Urinary bladder (tissue), 4 donors: ENCODE results near the gene GNB2. TPM values are rescaled to one million over a fixed set of nuclear protein-coding genes. Genes with fewer than 3 reads are reported as not detected.

Experiments used
- DNase-seq: peaks from one replicate; pipeline ENCODE4 v3.0.0-alpha.2; 2015; ENCODE audit errors: extremely low spot score
- H3K27ac ChIP-seq: one replicate; pipeline ENCODE4 v1.5.1; 2013; ENCODE audit warnings: low read depth, mild to moderate bottlenecking, moderate library complexity
- H3K36me3 ChIP-seq: one replicate; pipeline ENCODE4 v1.6.1; 2013; ENCODE audit warnings: mild to moderate bottlenecking, moderate library complexity; ENCODE audit not compliant: insufficient read depth
- H3K4me1 ChIP-seq: one replicate; pipeline ENCODE4 v1.6.1; 2013; ENCODE audit warnings: mild to moderate bottlenecking, moderate library complexity; ENCODE audit not compliant: insufficient read depth
- H3K4me3 ChIP-seq: one replicate; pipeline ENCODE4 v1.5.1; 2013; ENCODE audit warnings: low read depth, low read length
- WGBS: extraction: QIAGEN DNeasy Blood & Tissue Kit; methylation state at CpG from one replicate; pipeline ENCODE4 v1.1.7; 2013; 5-methylcytosine and 5-hydroxymethylcytosine counted together
- polyA plus RNA-seq: library from polyadenylated mRNA; stranded (reverse); fragments of 200-250 nt; gene quantifications from one replicate; pipeline ENCODE4 v1.2.3, GENCODE V29; 2013
- total RNA-seq: library from RNA; depleted of rRNA; stranded (reverse); fragments of >200 nt; gene quantifications from one replicate; pipeline ENCODE4 v1.2.3, GENCODE V29; 2014
- donor health status: healthy with polysubstance abuse.
- donor health status: healthy.

Gene GNB2
- total RNA-seq: 51.2 TPM
- polyA plus RNA-seq: 279 TPM

DNA sequence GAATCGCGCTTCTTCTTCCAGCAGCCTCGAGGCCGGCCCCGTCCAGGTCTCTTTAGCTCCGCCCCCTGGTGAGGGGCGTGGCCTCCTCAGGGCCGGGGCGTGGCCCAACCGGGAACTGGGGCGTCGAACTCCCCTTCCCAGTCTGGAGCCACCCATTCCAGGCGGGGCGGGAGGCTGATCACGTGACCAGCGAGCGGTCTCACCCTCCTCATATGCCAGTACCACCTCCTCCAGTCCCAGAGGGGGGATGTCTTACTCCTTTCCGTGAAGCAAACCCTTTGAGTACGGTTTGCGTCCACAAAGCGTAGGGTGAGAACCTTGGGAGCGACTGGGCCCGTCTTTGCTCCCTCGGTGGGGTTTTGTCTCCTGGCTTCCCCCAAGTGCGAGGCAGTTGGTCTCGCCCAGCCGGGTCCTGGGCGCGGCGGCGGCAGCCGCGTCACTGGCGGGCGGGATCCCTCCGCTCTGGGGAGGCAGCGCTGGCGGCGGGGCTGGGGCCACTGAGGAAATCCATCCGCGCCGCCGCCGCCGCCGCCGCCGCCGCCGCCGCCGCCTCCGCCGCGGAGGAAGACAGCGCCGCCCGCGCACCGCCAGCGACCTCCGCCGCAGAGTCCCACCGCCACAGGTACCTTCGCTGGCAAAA is at the start of gene GNB2:
Gene GNB2, plus strand, starts transcription at position 439 of the 640 bp plus-strand sequence. CDS start 2,526 bp downstream, outside the sequence.
- peak within 1 kb of the TSS; percentile 95 for H3K27ac ChIP-seq
- H3K36me3 ChIP-seq: peaks cover 2% of the 10 kb centered on the region
- no peaks in the 10 kb centered on the region for H3K4me1 ChIP-seq
- peak; percentile 98 for DNase-seq
- H3K4me3 ChIP-seq: peak within 1 kb of the TSS; percentile 90
- under 1% methylated on average over 65 of the region's 65 CpGs for WGBS

DNA sequence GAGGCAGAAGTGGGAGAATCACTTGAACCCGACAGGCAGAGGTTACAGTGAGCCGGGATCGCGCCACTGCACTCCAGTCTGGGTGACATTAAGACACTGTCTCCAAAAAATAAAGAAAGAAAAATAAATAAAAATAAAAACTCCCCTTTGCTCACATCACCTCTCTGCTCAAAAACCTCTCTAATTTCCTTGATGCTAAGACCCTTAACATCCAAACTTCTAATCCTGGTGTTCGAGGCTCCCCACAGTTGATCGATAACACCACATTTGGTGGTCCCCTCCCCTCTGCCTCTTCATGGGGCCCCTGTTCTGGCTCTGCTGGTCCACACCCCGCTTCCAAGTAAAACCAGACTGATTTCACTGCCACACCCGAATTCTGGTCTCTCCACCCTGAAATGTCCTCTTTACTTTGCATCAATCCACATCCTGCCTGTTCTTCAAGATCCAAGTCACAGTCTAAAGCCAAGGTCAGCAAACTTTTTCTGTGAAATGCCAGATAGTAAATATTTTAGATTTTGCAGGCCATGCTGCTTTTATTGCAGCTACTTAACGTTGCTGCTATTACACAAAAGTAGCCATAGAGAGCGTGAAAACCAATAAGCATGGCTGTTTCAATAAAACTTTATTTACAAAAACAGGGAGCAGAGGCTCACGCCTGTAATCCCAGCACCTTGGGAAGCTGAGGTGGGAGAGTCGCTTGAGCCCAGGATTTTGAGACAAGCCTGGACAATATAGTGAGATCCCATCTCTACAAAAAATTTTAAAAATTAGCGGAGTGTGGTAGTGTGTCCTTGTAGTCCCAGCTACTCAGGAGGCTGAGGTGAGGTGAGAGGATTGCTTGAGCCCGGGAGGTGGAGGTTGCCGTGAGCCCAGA is 49.4 kb upstream of the GNB2 start:
- DNase-seq: no peak
- Histone ChIP-seq H3K4me1 (no peaks in the 10 kb centered on the region), H3K36me3 (no peaks in the 10 kb centered on the region), H3K4me3 (no peak overlapping the region), H3K27ac (no peak overlapping the region)
- WGBS: 86% methylated on average over 15 of the region's 15 CpGs

DNA sequence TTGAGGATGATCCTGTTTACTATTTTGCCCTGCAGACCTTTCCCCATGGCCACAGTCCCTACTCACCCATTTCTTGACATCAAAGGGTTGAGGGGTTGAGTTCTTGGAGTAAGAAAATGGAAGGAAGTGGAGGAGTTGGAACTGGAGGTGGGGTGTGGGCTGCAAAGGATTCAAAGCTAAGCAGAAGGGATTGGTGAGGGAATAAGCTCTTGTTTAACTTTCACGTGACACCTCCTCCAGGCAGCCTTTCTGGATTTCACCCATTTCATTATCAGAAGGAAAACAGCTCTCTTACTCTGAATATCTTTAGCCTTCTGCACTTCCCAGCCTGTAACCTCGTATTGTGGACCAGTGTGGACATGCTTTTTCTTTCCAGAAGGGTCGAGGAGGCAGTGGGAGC is 47.5 kb upstream of the GNB2 start:
- Histone ChIP-seq H3K27ac (no peak overlapping the region), H3K4me3 (no peak overlapping the region), H3K36me3 (no peaks in the 10 kb centered on the region), H3K4me1 (no peaks in the 10 kb centered on the region)
- no peak for DNase-seq
- WGBS: 16% methylated on average over 3 of the region's 3 CpGs

GRCh38 chr7:100626530-100627237 is 46.9 kb upstream of the GNB2 start:
- H3K36me3 ChIP-seq: no peaks in the 10 kb centered on the region
- peak overlapping the region; percentile 24 for H3K4me3 ChIP-seq
- no peak overlapping the region for H3K27ac ChIP-seq
- H3K4me1 ChIP-seq: no peaks in the 10 kb centered on the region
- WGBS: 4% methylated on average over 37 of the region's 37 CpGs
- DNase-seq: no peak

GRCh38 chr7:100627238-100627549 is 46.3 kb upstream of the GNB2 start:
- Histone ChIP-seq H3K27ac (no peak overlapping the region), H3K4me1 (no peaks in the 10 kb centered on the region), H3K36me3 (no peaks in the 10 kb centered on the region), H3K4me3 (no peak overlapping the region)
- WGBS: 87% methylated on average over 21 of the region's 21 CpGs
- no peak for DNase-seq

DNA sequence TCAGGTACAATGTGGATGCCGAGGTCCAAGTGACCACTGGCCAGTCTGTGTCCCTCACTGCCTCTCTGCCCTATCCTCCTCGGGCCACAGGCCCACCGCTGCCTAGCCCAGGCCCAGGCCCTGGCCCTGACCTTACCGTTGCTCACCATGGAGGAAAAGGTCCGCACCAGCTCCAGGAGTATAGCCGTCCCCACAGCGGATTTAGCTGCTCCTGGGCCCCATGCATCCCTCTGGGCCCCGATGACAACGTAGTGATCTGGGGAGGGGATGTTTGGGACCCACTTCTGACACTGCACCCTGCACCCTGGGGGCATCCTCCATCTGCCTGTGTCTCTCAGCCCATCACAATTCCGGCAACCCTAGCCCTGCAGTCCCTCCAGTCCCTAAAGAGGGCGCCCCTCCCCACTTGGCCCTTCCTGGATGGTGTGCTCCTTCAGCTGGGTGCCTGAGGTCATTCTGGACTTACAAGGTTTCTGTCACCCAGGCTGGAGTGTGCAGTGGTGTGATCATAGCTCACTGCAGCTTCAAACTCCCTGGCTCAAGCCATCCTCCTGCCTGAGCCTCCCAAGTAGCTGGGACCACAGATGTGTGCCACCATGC is 44.3 kb upstream of the GNB2 start:
- DNase-seq: no peak
- Histone ChIP-seq H3K4me1 (no peaks in the 10 kb centered on the region), H3K27ac (no peak overlapping the region), H3K4me3 (no peak overlapping the region), H3K36me3 (no peaks in the 10 kb centered on the region)
- 76% methylated on average over 11 of the region's 11 CpGs for WGBS

GRCh38 chr7:100630066-100630465 is 43.5 kb upstream of the GNB2 start:
- no peaks in the 10 kb centered on the region for H3K4me1 ChIP-seq
- H3K36me3 ChIP-seq: no peaks in the 10 kb centered on the region
- WGBS: 92% methylated on average over 4 of the region's 4 CpGs
- no peak overlapping the region for H3K27ac ChIP-seq
- no peak for DNase-seq
- no peak overlapping the region for H3K4me3 ChIP-seq

- Histone ChIP-seq H3K4me1 (no peaks in the 10 kb centered on the region), H3K36me3 (no peaks in the 10 kb centered on the region), H3K27ac (no peak overlapping the region), H3K4me3 (peak overlapping the region; percentile 44)
- 1% methylated on average over 72 of the region's 72 CpGs for WGBS
- DNase-seq: no peak
Observed at GRCh38 chr7:100632951-100633717, 40.4 kb upstream of the GNB2 start.

GRCh38 chr7:100639995-100640516 is 33.5 kb upstream of the GNB2 start:
- Histone ChIP-seq H3K27ac (no peak overlapping the region), H3K36me3 (no peaks in the 10 kb centered on the region), H3K4me3 (no peak overlapping the region), H3K4me1 (no peaks in the 10 kb centered on the region)
- no peak for DNase-seq
- 75% methylated on average over 17 of the region's 17 CpGs for WGBS

- Histone ChIP-seq H3K4me3 (no peak overlapping the region), H3K27ac (no peak overlapping the region), H3K36me3 (no peaks in the 10 kb centered on the region), H3K4me1 (no peaks in the 10 kb centered on the region)
- WGBS: 64% methylated on average over 24 of the region's 24 CpGs
- DNase-seq: no peak
Observed at GRCh38 chr7:100640517-100641440, 32.8 kb upstream of the GNB2 start.

- H3K4me3 ChIP-seq: no peak within 1 kb of the TSS
- DNase-seq: no peak
- WGBS: 42% methylated on average over 10 of the region's 10 CpGs
- no peaks in the 10 kb centered on the region for H3K36me3 ChIP-seq
- H3K4me1 ChIP-seq: no peaks in the 10 kb centered on the region
- no peak within 1 kb of the TSS for H3K27ac ChIP-seq
Observed at GRCh38 chr7:100641463-100641859, 32.1 kb upstream of the GNB2 start, which contains the start of gene TFR2. TFR2 (minus strand) TSS chr7:100641552; CDS start chr7:100641509, 43 bp downstream.
